Spleen (tissue), 11 donors: Measurements from ENCODE around the gene ZIK1. TPM values are rescaled to one million over a fixed set of nuclear protein-coding genes. Genes with fewer than 3 reads are reported as not detected.

ENCODE experiments used
- DNase-seq: peaks from one replicate; pipeline ENCODE4 v3.0.0-alpha.2; 2020
- H3K27ac ChIP-seq, 8 donors: fragments of 200-600 bp; sonication (generic) in 7 of 8; 1 replicate in 4 of 8; 2 replicates in 4 of 8; pipeline versions ENCODE4 v1.5.0 to v1.8.0; 2016 to 2021; ENCODE audit warnings: inconsistent platforms in 4 of 8, mild to moderate bottlenecking in 4 of 8, moderate library complexity in 1 of 8
- H3K27me3 ChIP-seq, 7 donors: fragments of 200-600 bp; sonication (generic) in 6 of 7; replicated peaks in 1 of 7; 1 replicate in 4 of 7; 2 replicates in 3 of 7; pipeline versions ENCODE4 v1.5.0 to v1.8.0; 2016 to 2021; ENCODE audit warnings: inconsistent platforms in 3 of 7, mild to moderate bottlenecking in 1 of 7
- H3K36me3 ChIP-seq, 6 donors: fragments of 200-600 bp; sonication (generic) in 5 of 6; 1 replicate in 4 of 6; 2 replicates in 2 of 6; pipeline versions ENCODE4 v1.5.0 to v1.8.0; 2016 to 2021; ENCODE audit warnings: inconsistent platforms in 2 of 6
- H3K4me1 ChIP-seq, 6 donors: fragments of 200-600 bp; sonication (generic) in 5 of 6; 1 replicate in 3 of 6; 2 replicates in 3 of 6; pipeline versions ENCODE4 v1.5.0 to v1.8.0; 2016 to 2021; ENCODE audit warnings: inconsistent platforms in 3 of 6
- H3K4me3 ChIP-seq, 8 donors: fragments of 200-600 bp; sonication (generic) in 7 of 8; 1 replicate in 4 of 8; 2 replicates in 4 of 8; pipeline versions ENCODE4 v1.5.0 to v1.8.0; 2016 to 2021; ENCODE audit warnings: inconsistent platforms in 4 of 8, mild to moderate bottlenecking in 4 of 8, moderate library complexity in 2 of 8
- H3K9me3 ChIP-seq, 8 donors: fragments of 200-600 bp; sonication (generic) in 7 of 8; 1 replicate in 4 of 8; 2 replicates in 4 of 8; pipeline versions ENCODE4 v1.5.0 to v1.8.0; 2016 to 2021; ENCODE audit warnings: inconsistent platforms in 4 of 8
- POLR2A ChIP-seq, 3 donors: fragments of 450-650 bp; IDR thresholded peaks; one replicate each; pipeline ENCODE4 v1.5.1; 2017; ENCODE audit warnings: antibody characterized with exemption in 3 of 3, mild to moderate bottlenecking in 1 of 3
- POLR2AphosphoS5 ChIP-seq, 3 donors: sonication (generic); formaldehyde crosslinking; IDR thresholded peaks; one replicate each; pipeline ENCODE4 v1.5.1; 2017; ENCODE audit warnings: antibody characterized with exemption in 3 of 3
- WGBS, 5 donors: extraction: QIAGEN DNeasy Blood & Tissue Kit in 3 of 5; methylation state at CpG; one replicate each; pipeline versions ENCODE4 v1.1.5 to v1.1.7; 2013 to 2018; 5-methylcytosine and 5-hydroxymethylcytosine counted together
- intact Hi-C: fragments of 100-400 bp; cut with DNase I; formaldehyde crosslinking; loops from one replicate; pipeline ENCODE4 v1.15.0; 2023; ENCODE audit warnings: low total_unique reads
- polyA plus RNA-seq, 3 donors: library from polyadenylated mRNA; stranded (reverse); fragments of 200-250 nt; gene quantifications; one replicate each; pipeline ENCODE4 v1.2.1, GENCODE V29; 2013
- total RNA-seq, 7 donors: library from RNA; depleted of rRNA in 3 of 7; stranded (reverse); fragments of >200 nt in 3 of 7; fragmentation: NEBNext Ultra II Directional in 4 of 7; extraction: Animal tissue kit (Norgen Biotek cat#: 25700) in 4 of 7; gene quantifications; one replicate each; pipeline versions ENCODE4 v1.1.0 to v1.2.1, GENCODE V29; 2016 to 2021
- TF ChIP-seq, protein P1 (sequence below), 11 experiments: fragments of 200-600 bp in 7 of 11; fragments of 450-650 bp in 4 of 11; sonication (generic) in 4 of 11; IDR thresholded peaks in 8 of 11; conservative IDR thresholded peaks in 3 of 11; 1 replicate in 7 of 11; 2 replicates in 4 of 11; pipeline versions ENCODE4 v1.4.0 to v1.8.0; 2016 to 2021; ENCODE audit warnings: antibody characterized with exemption in 11 of 11, inconsistent platforms in 4 of 11, mild to moderate bottlenecking in 1 of 11
- donor health status: healthy with polysubstance abuse.
- donor health status: DM: no; HTN: no; CAD: no; lungs with moderate emphysema.
- donor health status: DM: no; HTN: no; CAD: no.
- donor health status: Bipolar disorder and iron deficiency.
- donor health status: healthy.
- donor health status: DM: no; HTN: no; CAD: no.
- donor health status: DM: yes; HTN: yes; CAD: no.

The ZIK1 gene
- total and polyA plus RNA-seq, 10 donors: 3.4 to 12.0 (median 7.0) TPM

DNA sequence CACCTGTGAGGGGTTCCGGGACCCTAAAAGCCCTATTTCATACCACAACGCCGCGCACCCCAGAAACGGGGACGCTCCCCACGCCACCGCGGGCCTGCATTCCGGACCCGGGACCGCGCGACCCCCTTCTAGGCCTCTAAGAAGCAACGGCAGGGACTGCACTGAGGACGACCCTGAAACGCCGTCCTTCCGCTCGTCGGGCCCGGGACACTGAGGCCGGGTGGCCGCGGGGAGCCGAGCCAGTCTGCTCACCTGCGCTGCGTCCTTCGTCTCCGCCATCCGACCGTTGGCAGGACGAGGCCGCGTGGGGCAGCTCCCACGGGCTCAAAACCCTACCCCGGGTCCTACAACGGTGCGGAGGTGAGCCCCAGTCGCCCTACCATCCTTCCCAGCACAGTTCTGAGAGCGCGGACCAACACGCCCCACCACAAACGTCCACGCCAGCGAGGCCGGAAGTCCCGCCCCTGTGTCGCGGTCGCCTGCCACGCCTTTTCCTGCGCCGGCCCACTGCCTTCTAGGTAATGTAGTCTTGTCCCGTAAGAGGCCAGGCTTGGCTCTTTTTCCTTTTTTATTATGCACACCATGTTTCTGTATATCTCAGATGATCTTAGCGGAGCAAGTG lies 24.4 kb upstream of the ZIK1 start, which contains the start of gene ZNF550:
Gene ZNF550 (minus strand): TSS at position 460 of the 622 bp plus-strand sequence. CDS start 181 bp downstream, at position 279.
- H3K4me3 ChIP-seq: peak within 1 kb of the TSS; percentile 72 to 99 (median 90)
- TF ChIP-seq, protein P1, sequence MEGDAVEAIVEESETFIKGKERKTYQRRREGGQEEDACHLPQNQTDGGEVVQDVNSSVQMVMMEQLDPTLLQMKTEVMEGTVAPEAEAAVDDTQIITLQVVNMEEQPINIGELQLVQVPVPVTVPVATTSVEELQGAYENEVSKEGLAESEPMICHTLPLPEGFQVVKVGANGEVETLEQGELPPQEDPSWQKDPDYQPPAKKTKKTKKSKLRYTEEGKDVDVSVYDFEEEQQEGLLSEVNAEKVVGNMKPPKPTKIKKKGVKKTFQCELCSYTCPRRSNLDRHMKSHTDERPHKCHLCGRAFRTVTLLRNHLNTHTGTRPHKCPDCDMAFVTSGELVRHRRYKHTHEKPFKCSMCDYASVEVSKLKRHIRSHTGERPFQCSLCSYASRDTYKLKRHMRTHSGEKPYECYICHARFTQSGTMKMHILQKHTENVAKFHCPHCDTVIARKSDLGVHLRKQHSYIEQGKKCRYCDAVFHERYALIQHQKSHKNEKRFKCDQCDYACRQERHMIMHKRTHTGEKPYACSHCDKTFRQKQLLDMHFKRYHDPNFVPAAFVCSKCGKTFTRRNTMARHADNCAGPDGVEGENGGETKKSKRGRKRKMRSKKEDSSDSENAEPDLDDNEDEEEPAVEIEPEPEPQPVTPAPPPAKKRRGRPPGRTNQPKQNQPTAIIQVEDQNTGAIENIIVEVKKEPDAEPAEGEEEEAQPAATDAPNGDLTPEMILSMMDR (IDR thresholded peaks at IDR 0.05 in 8 of 11, conservative IDR thresholded peaks at IDR 0.05 in 3 of 11): no peak
- peak; percentile 90 to 93 (median 91) for TF ChIP-seq POLR2AphosphoS5 (IDR thresholded peaks at IDR 0.05)
- peaks cover 0 to 5% (median 0%) of the 10 kb centered on the region in 7 donors for H3K27me3 ChIP-seq
- intact Hi-C loops: no loop called here
- H3K36me3 ChIP-seq: peaks cover 4 to 27% (median 19%) of the 10 kb centered on the region in 6 donors
- H3K27ac ChIP-seq: peak within 1 kb of the TSS; percentile 9 to 87 (median 74)
- H3K4me1 ChIP-seq: peaks cover 10 to 26% (median 19%) of the 10 kb centered on the region in 6 donors
- WGBS, 5 donors: 0 to 4% (median 1%) methylated on average over 21 to 56 of the region's 56 CpGs
- DNase-seq: peak; percentile 95
- peaks cover 3 to 67% (median 54%) of the 10 kb centered on the region in 8 donors for H3K9me3 ChIP-seq

DNA sequence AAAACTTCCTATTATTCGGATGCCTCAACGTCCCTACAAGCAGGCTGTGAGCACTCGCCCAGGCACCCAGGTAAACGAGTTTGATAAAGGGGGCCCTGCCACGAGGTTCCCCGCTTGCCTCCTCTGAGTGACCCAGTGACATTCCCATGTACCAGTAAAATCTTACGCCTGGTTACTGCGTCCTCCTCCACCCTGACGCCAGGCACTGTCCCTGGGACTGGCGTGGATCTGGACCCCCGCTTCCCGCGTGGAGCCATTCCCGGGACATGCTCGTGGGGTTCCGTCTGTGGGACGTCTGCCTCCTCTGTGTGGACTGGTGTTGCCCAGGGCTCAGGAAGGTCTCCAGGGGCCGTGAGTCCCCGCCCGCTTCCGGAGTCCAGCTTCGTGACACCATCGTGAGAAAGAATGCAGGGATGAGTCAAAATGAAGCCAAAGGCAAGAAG lies 23.9 kb upstream of the ZIK1 start:
- intact Hi-C loops: no loop called here
- Histone ChIP-seq H3K27me3 (peaks cover 0 to 5% (median 0%) of the 10 kb centered on the region in 7 donors), H3K27ac (peak overlapping the region in 7 of 8 donors; percentile 61 to 87 (median 76)), H3K36me3 (peaks cover 4 to 22% (median 13%) of the 10 kb centered on the region in 6 donors), H3K4me1 (peaks cover 10 to 26% (median 19%) of the 10 kb centered on the region in 6 donors), H3K9me3 (peaks cover 4 to 67% (median 54%) of the 10 kb centered on the region in 8 donors), H3K4me3 (peak overlapping the region; percentile 72 to 99 (median 90))
- WGBS, 5 donors: 23 to 37% (median 35%) methylated on average over 21 to 23 of the region's 23 CpGs
- TF ChIP-seq, protein P1 (IDR thresholded peaks at IDR 0.05 in 8 of 11, conservative IDR thresholded peaks at IDR 0.05 in 3 of 11): no peak
- no peak for TF ChIP-seq POLR2AphosphoS5 (IDR thresholded peaks at IDR 0.05)
- TF ChIP-seq POLR2A (IDR thresholded peaks at IDR 0.05): no peak
- DNase-seq: peak; percentile 68

DNA sequence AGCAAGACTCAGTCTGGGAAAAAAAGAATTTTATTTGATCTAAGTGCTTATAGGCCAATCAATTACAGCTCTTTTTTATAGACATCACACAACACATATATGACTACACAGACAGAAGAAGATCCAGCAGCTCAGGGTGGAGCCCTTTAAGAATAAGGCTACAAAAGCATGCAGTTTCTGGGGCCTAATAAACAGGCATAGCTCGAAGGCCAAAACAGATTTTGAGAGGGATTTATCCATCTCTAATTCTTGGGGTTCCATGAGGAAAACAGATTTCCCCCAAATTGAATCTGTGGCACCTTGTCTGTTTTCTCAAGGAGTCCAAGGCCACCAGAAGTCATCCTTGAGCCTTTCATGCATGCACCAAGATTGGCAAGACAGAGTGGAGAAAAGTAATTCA lies 20.4 kb upstream of the ZIK1 start:
- peaks cover 0 to 5% (median 0%) of the 10 kb centered on the region in 7 donors for H3K27me3 ChIP-seq
- no peak for TF ChIP-seq POLR2A (IDR thresholded peaks at IDR 0.05)
- no peak for TF ChIP-seq POLR2AphosphoS5 (IDR thresholded peaks at IDR 0.05)
- TF ChIP-seq, protein P1 (IDR thresholded peaks at IDR 0.05 in 8 of 11, conservative IDR thresholded peaks at IDR 0.05 in 3 of 11): no peak
- no peak for DNase-seq
- no peak overlapping the region for H3K27ac ChIP-seq
- H3K4me1 ChIP-seq: peaks cover 4 to 15% (median 11%) of the 10 kb centered on the region in 6 donors
- peaks cover 16 to 87% (median 79%) of the 10 kb centered on the region in 8 donors for H3K9me3 ChIP-seq
- no peak overlapping the region for H3K4me3 ChIP-seq
- intact Hi-C loops: no loop called here
- no peaks in the 10 kb centered on the region for H3K36me3 ChIP-seq
- WGBS, 5 donors: 59 to 69% (median 60%) methylated on average over 1 of the region's 1 CpG
